ENCODE measurements around the gene CPZ.

Gene CPZ

DNA sequence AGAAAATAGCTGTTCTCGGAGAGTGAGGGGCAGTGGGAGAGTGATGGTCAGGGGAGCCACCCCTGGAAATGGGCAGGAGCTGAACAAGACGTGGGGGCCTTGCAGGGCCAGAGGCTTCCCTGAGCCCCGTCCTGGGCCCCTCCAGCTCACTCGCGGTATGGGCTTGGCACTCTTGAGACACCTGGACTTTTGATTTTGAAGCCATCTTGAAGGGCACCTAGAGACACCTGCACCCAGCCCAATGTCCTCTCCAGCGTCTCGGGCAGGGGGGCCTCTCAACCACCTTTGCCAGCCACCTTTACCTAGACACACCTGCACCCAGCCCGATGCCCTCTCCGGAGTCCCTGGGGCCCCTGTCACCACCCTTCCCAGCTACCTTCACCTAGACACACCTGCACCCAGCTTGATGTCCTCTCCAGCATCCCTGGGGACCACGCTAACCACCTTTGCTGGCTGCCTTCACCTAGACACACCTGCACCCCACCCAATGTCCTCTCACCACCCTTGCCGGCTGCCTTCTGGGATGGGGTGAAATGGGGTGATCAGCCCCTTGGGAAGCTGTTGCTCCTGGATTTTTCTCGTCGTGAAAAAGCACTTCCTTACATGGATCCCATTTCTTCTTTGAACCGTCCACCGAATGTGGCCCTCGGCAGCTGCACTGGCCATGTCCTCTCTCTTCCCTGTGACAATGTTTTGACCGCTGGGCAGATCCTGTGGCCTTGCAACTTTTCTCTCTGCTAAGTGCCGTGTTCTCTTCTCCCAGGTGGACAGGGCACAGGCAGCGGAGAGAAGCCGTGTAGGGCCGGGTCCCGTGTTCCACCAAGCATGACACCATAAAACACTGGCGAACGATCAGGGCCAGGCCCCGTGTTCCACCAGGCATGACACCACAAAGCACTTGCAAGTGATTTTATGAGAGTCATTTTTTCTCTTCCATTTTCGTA lies 47.5 kb downstream of the CPZ start:
- no peak for DNase-seq (ENCODE audit: low read depth)

- no peak for DNase-seq (ENCODE audit: low read depth)
Observed at GRCh38 chr4:8640816-8641215, 48.3 kb downstream of the CPZ start.

GRCh38 chr4:8641256-8641655 lies 48.7 kb downstream of the CPZ start:
- no peak for DNase-seq (ENCODE audit: low read depth)

DNA sequence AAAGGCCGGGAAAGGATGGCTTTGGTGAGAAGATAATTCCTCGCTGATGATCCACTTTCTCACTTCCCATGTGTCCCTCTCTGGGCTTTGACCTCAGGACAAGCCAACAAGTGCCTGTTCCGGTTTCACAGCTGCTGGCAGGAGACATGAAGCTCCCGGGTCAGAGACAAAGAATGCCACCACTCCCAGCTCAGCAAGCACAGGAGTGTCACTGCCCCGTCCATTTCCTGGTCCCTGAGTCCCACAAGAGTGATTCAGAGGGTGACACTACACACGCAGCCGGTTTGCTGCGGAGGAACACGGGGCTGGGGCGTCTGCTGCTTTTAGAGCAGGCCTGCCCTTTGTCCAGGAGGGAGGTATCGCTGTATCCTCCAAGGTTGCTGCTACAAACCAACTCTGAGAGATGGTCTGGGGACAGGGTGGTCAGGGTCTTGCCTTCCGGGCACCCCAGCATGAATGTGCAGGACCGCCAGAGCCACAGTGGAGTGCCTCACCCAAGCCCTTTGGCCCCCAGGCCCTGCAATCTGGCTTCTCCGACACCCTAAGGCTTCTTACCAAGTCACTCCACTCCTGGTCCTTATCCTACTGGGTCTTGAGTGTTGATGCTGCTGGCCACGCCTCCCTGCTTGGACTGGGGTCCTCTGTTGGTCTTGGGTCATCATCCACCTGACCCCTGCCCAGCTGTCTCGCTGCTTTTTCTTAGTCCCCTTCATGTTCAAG lies 49.5 kb downstream of the CPZ start:
- no peak for DNase-seq (ENCODE audit: low read depth)

- DNase-seq (ENCODE audit: low read depth), result no peak
Observed at GRCh38 chr4:8642651-8643321, 50.2 kb downstream of the CPZ start.

GRCh38 chr4:8643441-8643840 lies 50.9 kb downstream of the CPZ start:
- DNase-seq (ENCODE audit: low read depth), result no peak

GRCh38 chr4:8643986-8644385 lies 51.4 kb downstream of the CPZ start:
- DNase-seq (ENCODE audit: low read depth), result no peak

DNA sequence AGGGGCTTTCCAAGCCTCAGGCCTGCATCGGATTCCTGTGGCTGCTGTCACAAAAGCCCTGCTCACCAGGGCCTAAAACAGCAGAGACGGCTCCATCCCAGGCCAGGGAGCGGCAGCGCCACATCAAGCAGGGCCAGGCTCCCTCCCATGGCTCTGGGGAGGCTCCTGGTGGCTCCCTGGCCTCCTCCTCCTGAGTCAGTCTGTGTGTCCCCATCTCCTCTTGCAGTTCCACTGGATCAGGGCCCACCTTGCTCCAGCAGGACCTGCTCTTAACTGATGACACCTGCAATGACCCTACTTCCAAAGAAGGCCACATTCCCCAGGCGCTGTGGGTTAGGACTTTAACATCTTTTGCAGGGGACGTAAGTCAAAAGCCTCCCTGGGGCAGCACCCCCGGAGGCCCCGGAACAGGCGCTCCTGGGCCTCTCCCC lies 51.9 kb downstream of the CPZ start:
- DNase-seq (ENCODE audit: low read depth), result no peak

DNA sequence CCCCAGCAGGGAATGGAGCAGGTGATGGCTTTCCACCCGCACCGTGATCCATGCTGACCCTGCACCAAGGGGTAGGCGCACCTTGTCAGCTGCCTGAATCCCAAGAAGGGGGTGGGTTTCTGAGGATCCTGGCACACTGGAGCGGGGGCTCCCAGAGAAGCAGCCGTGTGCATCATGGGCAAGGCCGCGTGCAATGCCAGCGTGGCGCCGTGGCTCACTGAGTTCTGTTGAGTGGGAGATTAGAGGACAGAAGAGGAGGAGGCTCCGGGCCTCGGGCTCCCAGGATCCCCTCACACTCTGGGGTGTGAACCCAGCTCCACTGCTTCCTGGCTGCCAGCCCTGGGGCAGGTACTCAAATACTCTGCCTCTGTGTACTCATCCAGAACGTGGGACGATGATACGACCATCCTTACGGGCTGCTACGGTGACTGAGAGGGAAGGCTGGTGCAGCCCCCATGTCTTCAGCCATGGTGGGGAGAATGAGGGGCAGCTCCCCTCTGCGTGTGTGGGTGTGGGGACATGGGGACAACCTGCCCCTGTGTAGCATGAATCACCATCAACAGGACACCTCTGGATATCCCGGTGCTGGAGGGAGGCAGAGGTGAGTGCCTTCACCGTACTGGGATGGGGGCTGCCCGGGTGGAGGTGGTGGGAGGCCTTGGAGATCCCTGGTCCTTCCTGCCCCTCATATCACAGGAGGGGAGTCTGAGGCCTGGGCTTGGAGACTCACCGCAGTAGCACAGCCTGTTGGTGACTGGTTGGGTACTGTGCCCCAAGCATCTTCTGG lies 52.6 kb downstream of the CPZ start:
- DNase-seq (ENCODE audit: low read depth), result no peak

- DNase-seq (ENCODE audit: low read depth), result no peak
Observed at GRCh38 chr4:8645753-8646124, 53.2 kb downstream of the CPZ start.

- no peak for DNase-seq (ENCODE audit: low read depth)
Observed at GRCh38 chr4:8646296-8647093, 53.9 kb downstream of the CPZ start.

GRCh38 chr4:8647094-8647570 lies 54.6 kb downstream of the CPZ start:
- no peak for DNase-seq (ENCODE audit: low read depth)

GRCh38 chr4:8647626-8648025 lies 55.1 kb downstream of the CPZ start:
- no peak for DNase-seq (ENCODE audit: low read depth)

GRCh38 chr4:8648296-8648695 lies 55.7 kb downstream of the CPZ start:
- DNase-seq (ENCODE audit: low read depth), result no peak

GRCh38 chr4:8648816-8649630 lies 56.5 kb downstream of the CPZ start:
- no peak for DNase-seq (ENCODE audit: low read depth)

DNA sequence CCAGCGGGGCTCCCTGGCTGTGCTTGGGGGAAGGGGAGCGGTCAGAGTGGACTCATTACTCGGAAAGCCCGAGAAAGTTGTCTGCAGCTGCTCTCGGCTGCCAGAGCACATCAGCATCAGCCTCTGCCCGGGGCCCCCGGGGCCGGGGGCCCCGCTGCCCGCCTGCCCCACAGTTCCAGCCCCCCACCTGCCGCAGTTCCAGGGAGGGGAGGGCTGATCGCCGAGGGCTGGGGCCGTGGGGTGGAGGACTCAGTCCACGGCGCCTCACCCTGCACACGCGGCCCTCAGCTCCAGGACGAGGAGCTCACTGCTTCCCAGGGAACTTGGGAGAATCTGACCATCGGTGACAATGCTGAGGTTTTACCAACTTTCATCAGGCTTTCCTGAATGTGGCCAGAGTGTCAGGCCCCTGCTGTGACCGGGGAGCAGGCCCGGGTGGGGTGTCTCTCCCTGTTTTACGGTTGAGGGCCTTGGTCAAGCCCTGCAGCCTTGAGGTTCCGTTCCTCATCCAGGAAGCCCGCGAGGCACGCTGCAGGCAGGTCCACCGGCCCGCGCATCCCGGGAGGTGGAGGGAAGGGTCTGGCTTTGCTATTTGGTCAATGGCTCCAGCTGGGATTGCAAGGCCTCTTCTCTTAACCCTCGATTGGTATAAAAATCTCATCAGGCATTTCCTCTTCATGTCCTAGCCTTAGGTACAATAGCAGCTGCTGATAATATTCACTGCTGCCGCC lies 57.2 kb downstream of the CPZ start:
- no peak for DNase-seq (ENCODE audit: low read depth)

DNA sequence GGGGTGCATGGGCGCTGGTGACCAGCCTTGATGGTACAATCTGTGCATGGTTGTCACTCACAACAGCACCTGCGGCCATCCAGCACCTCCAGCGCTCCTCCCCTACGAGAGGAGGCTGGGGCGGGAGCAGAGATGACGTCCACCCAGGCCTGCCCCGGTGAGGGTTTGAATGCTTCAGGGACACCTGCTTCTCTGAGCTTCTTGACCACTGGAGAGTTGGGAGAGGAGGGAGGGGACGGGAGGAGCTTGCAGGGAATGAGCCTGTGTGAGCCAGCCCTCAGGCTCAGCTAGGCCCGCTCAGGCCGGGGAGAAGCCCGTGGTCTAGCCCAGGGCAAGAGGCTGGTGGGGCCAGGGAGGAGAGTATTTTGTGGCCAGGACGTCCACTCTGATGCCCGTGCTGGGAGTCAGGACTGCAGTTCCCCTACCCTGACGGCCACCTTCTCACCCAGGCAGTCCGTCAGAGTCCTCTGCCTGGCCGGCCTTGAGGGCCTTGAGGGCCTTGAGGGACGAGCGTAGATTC lies 59.2 kb downstream of the CPZ start:
- no peak for DNase-seq (ENCODE audit: low read depth)

GRCh38 chr4:8652181-8653078 lies 59.9 kb downstream of the CPZ start:
- no peak for DNase-seq (ENCODE audit: low read depth)
